ENCODE measurements around the gene IFNG.

Gene IFNG

GRCh38 chr12:68115281-68115680, 44.3 kb downstream of the IFNG start:
- DNase-seq (ENCODE audit: low read depth in 2 of 2): no peak

GRCh38 chr12:68114606-68115005, 44.9 kb downstream of the IFNG start:
- DNase-seq (ENCODE audit: low read depth in 2 of 2): no peak

- peak in 1 of 2 donors; percentile 28 for DNase-seq (ENCODE audit: low read depth in 2 of 2)
These were observed 45.9 kb downstream of the IFNG start for GRCh38 chr12:68113644-68114043.

GRCh38 chr12:68111995-68112394, 47.5 kb downstream of the IFNG start:
- DNase-seq (ENCODE audit: low read depth in 2 of 2): no peak

GRCh38 chr12:68109444-68110217, 49.9 kb downstream of the IFNG start:
- DNase-seq (ENCODE audit: low read depth in 2 of 2): no peak

GRCh38 chr12:68109001-68109400, 50.5 kb downstream of the IFNG start:
- no peak for DNase-seq (ENCODE audit: low read depth in 2 of 2)

- no peak for DNase-seq (ENCODE audit: low read depth in 2 of 2)
These were observed 52.9 kb downstream of the IFNG start for GRCh38 chr12:68106660-68107059.

GRCh38 chr12:68106160-68106559, 53.4 kb downstream of the IFNG start:
- DNase-seq (ENCODE audit: low read depth in 2 of 2): no peak
